DND-41 (cell line): ENCODE measurements around the gene EHD1.

ENCODE experiments used
- ATAC-seq: fragments of 200-7000 bp; cut with Tn5 transposase; 3 replicates; pipeline ENCODE4 v1.9.1; 2021; ENCODE audit warnings: low read depth; ENCODE audit not compliant: insufficient read depth
- DNase-seq: peaks from one replicate; pipeline ENCODE4 v3.0.0-alpha.2; 2020
- H2AFZ ChIP-seq: 2 replicates; pipeline ENCODE4 v1.6.0; 2012; ENCODE audit warnings: low read depth, low read length
- H3K27ac ChIP-seq: 2 replicates; pipeline ENCODE4 v1.5.1; 2012; ENCODE audit warnings: low read length, inconsistent platforms
- H3K27me3 ChIP-seq: fragments of 200-600 bp; sonication (generic); 2 replicates; pipeline ENCODE4 v1.6.0; 2012; ENCODE audit warnings: low read length, mild to moderate bottlenecking, inconsistent platforms; ENCODE audit not compliant: insufficient read depth, poor library complexity
- H3K36me3 ChIP-seq: 2 replicates; pipeline ENCODE4 v1.5.1; 2012; ENCODE audit warnings: low read length, inconsistent platforms; ENCODE audit not compliant: insufficient read depth
- H3K4me1 ChIP-seq: 2 replicates; pipeline ENCODE4 v1.5.1; 2012; ENCODE audit warnings: mild to moderate bottlenecking, low read length; ENCODE audit not compliant: insufficient read depth
- H3K4me2 ChIP-seq: 2 replicates; pipeline ENCODE4 v1.6.0; 2012; ENCODE audit warnings: mild to moderate bottlenecking, moderate library complexity, low read length, inconsistent platforms; ENCODE audit not compliant: insufficient read depth
- H3K4me3 ChIP-seq, 2 experiments: fragments of 200-600 bp in 1 of 2; shearing (Covaris generic) in 1 of 2; 2 replicates each; pipeline ENCODE4 v1.5.1; 2012 to 2016; ENCODE audit warnings: inconsistent platforms in 2 of 2, low read length in 2 of 2, mild to moderate bottlenecking in 2 of 2, low read depth in 1 of 2, moderate library complexity in 1 of 2
- H3K79me2 ChIP-seq: 2 replicates; pipeline ENCODE4 v1.6.0; 2012; ENCODE audit warnings: low read length, inconsistent platforms; ENCODE audit not compliant: insufficient read depth
- H3K9ac ChIP-seq: 2 replicates; pipeline ENCODE4 v1.6.0; 2012; ENCODE audit warnings: low read depth, mild to moderate bottlenecking, inconsistent platforms, low read length, moderate library complexity
- H3K9me3 ChIP-seq: 2 replicates; pipeline ENCODE4 v1.5.1; 2012; ENCODE audit warnings: low read length, moderate library complexity, mild to moderate bottlenecking, inconsistent platforms; ENCODE audit not compliant: insufficient read depth, severe bottlenecking
- H4K20me1 ChIP-seq: 2 replicates; pipeline ENCODE4 v1.6.0; 2012; ENCODE audit warnings: low read length; ENCODE audit not compliant: insufficient read depth
- EZH2 ChIP-seq: IDR thresholded peaks from 3 replicates; pipeline ENCODE4 v1.6.1; 2012; ENCODE audit warnings: borderline replicate concordance, low read depth, mild to moderate bottlenecking, moderate library complexity, low read length, inconsistent platforms; ENCODE audit not compliant: severe bottlenecking
- TF ChIP-seq, protein P1 (sequence below): IDR thresholded peaks from 2 replicates; pipeline ENCODE4 v1.5.1; 2012; ENCODE audit warnings: borderline replicate concordance, low read length, moderate library complexity, mild to moderate bottlenecking; ENCODE audit not compliant: poor library complexity, severe bottlenecking; ENCODE audit errors: extremely low read depth

The EHD1 gene

DNA sequence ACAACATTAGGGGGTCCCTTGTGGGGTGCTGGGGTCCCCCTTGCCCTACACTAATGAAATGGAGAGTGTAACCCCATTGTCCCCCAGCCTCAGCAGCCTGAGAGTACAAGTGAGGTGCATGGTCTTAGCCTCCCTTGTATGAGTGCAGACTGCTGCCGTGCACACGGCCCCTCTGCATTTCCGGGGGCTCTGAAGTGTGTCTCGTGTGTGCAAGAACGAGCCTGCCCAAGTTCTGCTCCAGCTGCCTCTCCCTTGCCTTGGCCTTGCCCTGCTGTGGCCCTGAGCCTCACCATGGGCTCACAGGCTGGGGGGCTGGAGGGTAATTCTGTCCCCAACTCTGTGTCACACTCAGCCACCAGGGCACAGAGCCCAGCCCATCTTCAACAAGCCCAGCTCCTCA lies 5.2 kb upstream of the EHD1 start:
- no peaks in the 10 kb centered on the region for H3K36me3 ChIP-seq
- H3K4me3 ChIP-seq = no peak overlapping the region
- H2AFZ ChIP-seq = no peak overlapping the region
- peaks cover 53% of the 10 kb centered on the region for H3K4me1 ChIP-seq
- TF ChIP-seq, protein P1, sequence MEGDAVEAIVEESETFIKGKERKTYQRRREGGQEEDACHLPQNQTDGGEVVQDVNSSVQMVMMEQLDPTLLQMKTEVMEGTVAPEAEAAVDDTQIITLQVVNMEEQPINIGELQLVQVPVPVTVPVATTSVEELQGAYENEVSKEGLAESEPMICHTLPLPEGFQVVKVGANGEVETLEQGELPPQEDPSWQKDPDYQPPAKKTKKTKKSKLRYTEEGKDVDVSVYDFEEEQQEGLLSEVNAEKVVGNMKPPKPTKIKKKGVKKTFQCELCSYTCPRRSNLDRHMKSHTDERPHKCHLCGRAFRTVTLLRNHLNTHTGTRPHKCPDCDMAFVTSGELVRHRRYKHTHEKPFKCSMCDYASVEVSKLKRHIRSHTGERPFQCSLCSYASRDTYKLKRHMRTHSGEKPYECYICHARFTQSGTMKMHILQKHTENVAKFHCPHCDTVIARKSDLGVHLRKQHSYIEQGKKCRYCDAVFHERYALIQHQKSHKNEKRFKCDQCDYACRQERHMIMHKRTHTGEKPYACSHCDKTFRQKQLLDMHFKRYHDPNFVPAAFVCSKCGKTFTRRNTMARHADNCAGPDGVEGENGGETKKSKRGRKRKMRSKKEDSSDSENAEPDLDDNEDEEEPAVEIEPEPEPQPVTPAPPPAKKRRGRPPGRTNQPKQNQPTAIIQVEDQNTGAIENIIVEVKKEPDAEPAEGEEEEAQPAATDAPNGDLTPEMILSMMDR = no peak
- TF ChIP-seq EZH2 = no peak
- no peaks in the 10 kb centered on the region for H4K20me1 ChIP-seq
- H3K79me2 ChIP-seq = peaks cover 4% of the 10 kb centered on the region
- H3K9me3 ChIP-seq = no peaks in the 10 kb centered on the region
- H3K9ac ChIP-seq = no peak overlapping the region; the same call in 1 of the 2 replicates
- H3K4me2 ChIP-seq = no peak overlapping the region
- H3K27me3 ChIP-seq = no peaks in the 10 kb centered on the region
- peak; percentile 30 for DNase-seq
- no peak for ATAC-seq
- H3K27ac ChIP-seq = peak overlapping the region; percentile 36; the same call in 1 of the 2 replicates

DNA sequence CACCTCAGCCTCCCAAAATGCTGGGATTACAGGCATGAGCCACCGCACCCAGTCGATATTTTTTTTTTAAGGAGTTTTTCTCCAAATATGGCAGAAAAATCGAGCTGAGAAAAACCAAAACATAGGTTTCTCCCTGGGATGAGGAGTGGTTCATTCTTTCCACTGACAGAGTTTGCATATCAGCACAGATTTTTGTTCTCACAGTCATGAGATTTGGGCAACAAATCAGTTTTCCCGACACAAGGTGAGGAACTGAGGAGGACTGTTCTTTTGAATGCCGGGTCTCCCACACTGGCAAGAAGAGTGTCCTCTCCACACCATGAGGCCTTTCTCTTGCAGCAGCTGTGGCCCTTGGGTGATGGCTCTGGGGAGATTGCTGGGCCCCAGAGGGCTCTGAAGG lies 3.8 kb upstream of the EHD1 start:
- H3K79me2 ChIP-seq = peaks cover 15% of the 10 kb centered on the region
- H3K27me3 ChIP-seq = no peaks in the 10 kb centered on the region
- peaks cover 49% of the 10 kb centered on the region for H3K4me1 ChIP-seq
- no peaks in the 10 kb centered on the region; the same call in 1 of the 2 replicates for H3K36me3 ChIP-seq
- H3K4me2 ChIP-seq = no peak overlapping the region
- DNase-seq (no peak), ATAC-seq (no peak)
- no peak for TF ChIP-seq EZH2
- TF ChIP-seq, protein P1 = no peak
- no peak overlapping the region for H3K9ac ChIP-seq
- H4K20me1 ChIP-seq = peaks cover 8% of the 10 kb centered on the region; the same call in 1 of the 2 replicates
- no peak overlapping the region for H3K27ac ChIP-seq
- no peaks in the 10 kb centered on the region for H3K9me3 ChIP-seq
- H2AFZ ChIP-seq = no peak overlapping the region
- no peak overlapping the region for H3K4me3 ChIP-seq

DNA sequence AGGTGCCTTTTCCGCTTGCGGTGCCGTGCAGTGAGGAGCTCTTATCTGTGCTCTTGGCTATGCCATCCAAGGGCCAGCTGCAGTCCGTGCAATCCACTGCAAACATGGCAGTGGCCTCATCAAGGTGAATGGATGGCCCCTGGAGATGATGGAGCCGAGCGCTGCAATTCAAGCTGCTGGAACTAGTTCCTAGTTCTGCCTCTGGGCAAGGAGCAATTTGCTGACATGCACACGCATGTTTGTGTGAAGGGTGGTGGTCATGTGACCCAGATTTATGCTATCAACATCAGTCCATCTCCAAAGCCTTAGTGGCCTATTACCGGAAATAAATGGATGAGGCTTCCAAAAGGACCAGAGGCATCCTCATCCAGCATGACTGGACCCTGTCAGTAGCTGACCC lies 3.1 kb upstream of the EHD1 start:
- no peaks in the 10 kb centered on the region; the same call in 1 of the 2 replicates for H3K36me3 ChIP-seq
- no peak overlapping the region for H3K4me2 ChIP-seq
- peaks cover 57% of the 10 kb centered on the region for H3K4me1 ChIP-seq
- H3K79me2 ChIP-seq = peaks cover 22% of the 10 kb centered on the region
- H4K20me1 ChIP-seq = peaks cover 16% of the 10 kb centered on the region
- DNase-seq (no peak), ATAC-seq (no peak)
- H3K9me3 ChIP-seq = no peaks in the 10 kb centered on the region
- no peak overlapping the region for H3K4me3 ChIP-seq
- no peak overlapping the region for H3K9ac ChIP-seq
- no peak overlapping the region for H3K27ac ChIP-seq
- H3K27me3 ChIP-seq = no peaks in the 10 kb centered on the region
- no peak overlapping the region for H2AFZ ChIP-seq
- TF ChIP-seq EZH2 = no peak
- TF ChIP-seq, protein P1 = no peak
